DOHH2 (cell line): ENCODE data around the gene SCRN2.
A peak's percentile ranks its signal among the peaks of the same experiment; 100 is the strongest.

ENCODE experiments used
- H3F3A ChIP-seq: fragments of 200-600 bp; sonication (generic), shearing (Covaris generic); 2 replicates; pipeline ENCODE4 v1.6.0; 2016; ENCODE audit warnings: antibody characterized with exemption, mild to moderate bottlenecking; ENCODE audit not compliant: control insufficient read depth, insufficient read depth
- H3K27ac ChIP-seq: fragments of 200-600 bp; sonication (generic); 2 replicates; pipeline ENCODE4 v1.5.1; 2014; ENCODE audit warnings: low read depth, mild to moderate bottlenecking, low read length, moderate library complexity
- H3K27me3 ChIP-seq: fragments of 200-600 bp; sonication (generic); 2 replicates; pipeline ENCODE4 v1.6.1; 2014; ENCODE audit warnings: mild to moderate bottlenecking, low read length, mixed read lengths; ENCODE audit not compliant: control insufficient read depth
- H3K36me3 ChIP-seq: fragments of 200-600 bp; sonication (generic); 2 replicates; pipeline ENCODE4 v1.6.1; 2014; ENCODE audit warnings: mild to moderate bottlenecking, low read length, moderate library complexity, mixed read lengths; ENCODE audit not compliant: control insufficient read depth
- H3K4me1 ChIP-seq: fragments of 200-600 bp; sonication (generic); 2 replicates; pipeline ENCODE4 v1.6.1; 2014; ENCODE audit warnings: mild to moderate bottlenecking, low read length, mixed read lengths; ENCODE audit not compliant: control insufficient read depth
- H3K4me2 ChIP-seq: fragments of 200-600 bp; sonication (generic); 2 replicates; pipeline ENCODE4 v1.6.0; 2014; ENCODE audit warnings: mild to moderate bottlenecking, low read length, moderate library complexity
- H3K4me3 ChIP-seq: fragments of 200-600 bp; sonication (generic); 2 replicates; pipeline ENCODE4 v1.5.1; 2014; ENCODE audit warnings: mild to moderate bottlenecking, low read length, mixed read lengths
- H3K79me2 ChIP-seq: fragments of 200-600 bp; sonication (generic); 2 replicates; pipeline ENCODE4 v1.6.1; 2014; ENCODE audit warnings: mild to moderate bottlenecking, low read length, mixed read lengths; ENCODE audit not compliant: control insufficient read depth
- H3K9me2 ChIP-seq: fragments of 200-600 bp; sonication (generic); replicated peaks from 2 replicates; pipeline ENCODE4 v1.6.1; 2014; ENCODE audit warnings: mild to moderate bottlenecking, low read length, mixed read lengths; ENCODE audit not compliant: control insufficient read depth
- H3K9me3 ChIP-seq: fragments of 200-600 bp; sonication (generic); 2 replicates; pipeline ENCODE4 v1.6.1; 2014; ENCODE audit warnings: antibody characterized with exemption, low read length, mixed read lengths; ENCODE audit not compliant: control insufficient read depth, insufficient read depth
- H4K20me1 ChIP-seq: fragments of 200-600 bp; sonication (generic); 2 replicates; pipeline ENCODE4 v1.6.0; 2014; ENCODE audit warnings: low read depth, mild to moderate bottlenecking, antibody characterized with exemption, low read length, moderate library complexity; ENCODE audit not compliant: control insufficient read depth, insufficient read depth
- CTCF ChIP-seq: fragments of 200-600 bp; sonication (generic); IDR thresholded peaks from one replicate; pipeline ENCODE4 v1.5.1; 2014; ENCODE audit warnings: antibody characterized with exemption, mild to moderate bottlenecking, low read depth, low read length; ENCODE audit not compliant: poor library complexity, severe bottlenecking
- EZH2phosphoT487 ChIP-seq: fragments of 200-600 bp; sonication (generic); IDR thresholded peaks from 2 replicates; pipeline ENCODE4 v1.6.1; 2017; ENCODE audit warnings: borderline replicate concordance, mild to moderate bottlenecking, antibody characterized with exemption, low read length, moderate library complexity, mixed read lengths

SCRN2 gene

GRCh38 chr17:47840001-47840741 is 902 bp downstream of the SCRN2 start:
- no peak for TF ChIP-seq CTCF
- TF ChIP-seq EZH2phosphoT487: no peak
- Histone ChIP-seq H4K20me1 (no peaks in the 10 kb centered on the region), H3K79me2 (no peaks in the 10 kb centered on the region; the same call in 1 of the 2 replicates), H3K27ac (no peak overlapping the region), H3K9me2 (no peaks in the 10 kb centered on the region), H3K9me3 (no peaks in the 10 kb centered on the region), H3K27me3 (peaks cover 3% of the 10 kb centered on the region; the same call in 1 of the 2 replicates), H3F3A (no peaks in the 10 kb centered on the region), H3K4me1 (peaks cover 26% of the 10 kb centered on the region), H3K4me3 (peak overlapping the region; percentile 85), H3K4me2 (peak overlapping the region; percentile 88), H3K36me3 (no peaks in the 10 kb centered on the region)

DNA sequence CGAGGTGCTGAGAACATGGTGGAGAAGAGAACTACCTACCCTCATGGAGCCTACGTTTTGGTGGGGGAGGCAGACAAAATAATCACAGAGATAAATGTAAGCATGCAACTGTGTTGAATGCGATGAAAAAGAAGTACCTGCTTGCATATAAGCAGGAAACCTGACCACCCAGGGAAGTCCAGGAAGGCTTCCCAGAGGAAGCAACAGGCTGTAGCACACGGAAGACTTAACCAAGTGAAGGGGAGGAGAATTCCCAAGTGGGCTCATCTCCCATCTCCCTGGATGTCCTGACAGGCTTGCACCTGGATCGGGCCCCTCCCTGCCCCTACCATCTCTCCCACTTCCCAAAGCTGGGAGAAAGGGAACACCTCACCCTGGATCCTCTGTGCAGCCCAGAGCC is 2.0 kb downstream of the SCRN2 start:
- H3K4me1 ChIP-seq: peaks cover 26% of the 10 kb centered on the region
- no peak overlapping the region for H3K4me2 ChIP-seq
- no peak overlapping the region for H3K27ac ChIP-seq
- H3K9me3 ChIP-seq: no peaks in the 10 kb centered on the region
- no peaks in the 10 kb centered on the region for H3K36me3 ChIP-seq
- no peaks in the 10 kb centered on the region for H4K20me1 ChIP-seq
- no peaks in the 10 kb centered on the region for H3F3A ChIP-seq
- TF ChIP-seq CTCF (no peak), EZH2phosphoT487 (no peak)
- no peaks in the 10 kb centered on the region for H3K9me2 ChIP-seq
- H3K27me3 ChIP-seq: no peaks in the 10 kb centered on the region
- no peak overlapping the region for H3K4me3 ChIP-seq
- H3K79me2 ChIP-seq: no peaks in the 10 kb centered on the region; the same call in 1 of the 2 replicates

- Histone ChIP-seq H3K4me1 (peaks cover 26% of the 10 kb centered on the region), H3K27me3 (no peaks in the 10 kb centered on the region), H3K9me2 (no peaks in the 10 kb centered on the region), H3K36me3 (no peaks in the 10 kb centered on the region), H3F3A (no peaks in the 10 kb centered on the region), H4K20me1 (no peaks in the 10 kb centered on the region), H3K9me3 (no peaks in the 10 kb centered on the region), H3K79me2 (no peaks in the 10 kb centered on the region; the same call in 1 of the 2 replicates), H3K4me2 (no peak overlapping the region), H3K27ac (no peak overlapping the region), H3K4me3 (no peak overlapping the region)
- TF ChIP-seq EZH2phosphoT487 (no peak), CTCF (no peak)
These were observed 2.4 kb downstream of the SCRN2 start for GRCh38 chr17:47838636-47839035.
